ENCODE measurements around the gene CCDC171.

The CCDC171 gene

GRCh38 chr9:15936306-15936921 is 383.6 kb downstream of the CCDC171 start (continued):
- TF ChIP-seq TSHZ1 (tag by site-specific recombination; IDR thresholded peaks at IDR 0.05; ENCODE audit: borderline replicate concordance) (0 out of 2 replicates have a peak, but pooled peaks have one; percentile 8), PRDM4 (tag by site-specific recombination; IDR thresholded peaks at IDR 0.05) (peak; percentile 26; the same call in 1 of the 2 replicates), ZNF791 (tag by site-specific recombination; IDR thresholded peaks at IDR 0.05) (no peak), MZF1 (tag by site-specific recombination; IDR thresholded peaks at IDR 0.05; ENCODE audit: borderline replicate concordance) (peak; percentile 80), ZNF18 (tag by site-specific recombination; IDR thresholded peaks at IDR 0.05) (0 out of 2 replicates have a peak, but pooled peaks have one; percentile 58), GLI4 (tag by site-specific recombination; IDR thresholded peaks at IDR 0.05) (no peak), ZNF792 (tag by site-specific recombination; IDR thresholded peaks at IDR 0.05) (no peak), ZBTB17 (tag by site-specific recombination; IDR thresholded peaks at IDR 0.05) (peak; percentile 49; the same call in 1 of the 2 replicates), ZNF561 (tag by site-specific recombination; IDR thresholded peaks at IDR 0.05; ENCODE audit: borderline replicate concordance) (no peak), ZNF544 (tag by site-specific recombination; IDR thresholded peaks at IDR 0.05) (no peak), ZNF416 (tag by site-specific recombination; IDR thresholded peaks at IDR 0.05) (no peak), ZNF704 (tag by site-specific recombination; IDR thresholded peaks at IDR 0.05) (no peak), ZNF221 (tag by site-specific recombination; IDR thresholded peaks at IDR 0.05; ENCODE audit: borderline replicate concordance) (no peak), REPIN1 (tag by site-specific recombination; IDR thresholded peaks at IDR 0.05; ENCODE audit: low read depth) (no peak), FEZF1 (tag by site-specific recombination; IDR thresholded peaks at IDR 0.05) (peak; percentile 29), ZNF311 (tag by site-specific recombination; IDR thresholded peaks at IDR 0.05; ENCODE audit: borderline replicate concordance) (no peak), ZNF341 (tag by site-specific recombination; IDR thresholded peaks at IDR 0.05; ENCODE audit: low read depth) (no peak), ZNF366 (tag by site-specific recombination; conservative IDR thresholded peaks at IDR 0.05) (0 out of 2 replicates have a peak, but pooled peaks have one; percentile 25), SP2 (tag by site-specific recombination; IDR thresholded peaks at IDR 0.05) (no peak), ZNF629 (tag by site-specific recombination; IDR thresholded peaks at IDR 0.05) (no peak), PRDM1 (tag by site-specific recombination; IDR thresholded peaks at IDR 0.05) (no peak), SCRT2 (tag by site-specific recombination; IDR thresholded peaks at IDR 0.05) (no peak), ZNF423 (tag by site-specific recombination; IDR thresholded peaks at IDR 0.05) (no peak), ZNF133 (tag by site-specific recombination; IDR thresholded peaks at IDR 0.05) (no peak), GFI1B (tag by site-specific recombination; IDR thresholded peaks at IDR 0.05) (no peak), ZNF560 (tag by site-specific recombination; IDR thresholded peaks at IDR 0.05; ENCODE audit: borderline replicate concordance) (no peak), ZNF580 (tag by site-specific recombination; IDR thresholded peaks at IDR 0.05) (no peak), ZNF266 (tag by site-specific recombination; IDR thresholded peaks at IDR 0.05; ENCODE audit: low read depth) (no peak), PRDM6 (tag by site-specific recombination; IDR thresholded peaks at IDR 0.05) (0 out of 2 replicates have a peak, but pooled peaks have one; percentile 18), ZNF202 (tag by site-specific recombination; IDR thresholded peaks at IDR 0.05; ENCODE audit: borderline replicate concordance) (no peak), ZBTB21 (tag by site-specific recombination; IDR thresholded peaks at IDR 0.05) (no peak)

All from HEK293 (cell line).